Fibroblast of pulmonary artery (primary cell): ENCODE results near the gene ACO2.

Experiments
- DNase-seq: peaks from one replicate; pipeline ENCODE4 v3.0.0-alpha.2; 2010; ENCODE audit warnings: low read depth
- H3K4me3 ChIP-seq: replicated peaks from 2 replicates; pipeline ENCODE4 v1.5.1; 2011; ENCODE audit warnings: low read depth, mild to moderate bottlenecking, control low read depth, low read length, moderate library complexity
- TF ChIP-seq, protein P1 (sequence below): IDR thresholded peaks from 2 replicates; pipeline ENCODE4 v1.5.1; 2011; ENCODE audit warnings: mild to moderate bottlenecking, control low read depth, low read length, inconsistent platforms; ENCODE audit errors: missing control alignments

Gene ACO2

DNA sequence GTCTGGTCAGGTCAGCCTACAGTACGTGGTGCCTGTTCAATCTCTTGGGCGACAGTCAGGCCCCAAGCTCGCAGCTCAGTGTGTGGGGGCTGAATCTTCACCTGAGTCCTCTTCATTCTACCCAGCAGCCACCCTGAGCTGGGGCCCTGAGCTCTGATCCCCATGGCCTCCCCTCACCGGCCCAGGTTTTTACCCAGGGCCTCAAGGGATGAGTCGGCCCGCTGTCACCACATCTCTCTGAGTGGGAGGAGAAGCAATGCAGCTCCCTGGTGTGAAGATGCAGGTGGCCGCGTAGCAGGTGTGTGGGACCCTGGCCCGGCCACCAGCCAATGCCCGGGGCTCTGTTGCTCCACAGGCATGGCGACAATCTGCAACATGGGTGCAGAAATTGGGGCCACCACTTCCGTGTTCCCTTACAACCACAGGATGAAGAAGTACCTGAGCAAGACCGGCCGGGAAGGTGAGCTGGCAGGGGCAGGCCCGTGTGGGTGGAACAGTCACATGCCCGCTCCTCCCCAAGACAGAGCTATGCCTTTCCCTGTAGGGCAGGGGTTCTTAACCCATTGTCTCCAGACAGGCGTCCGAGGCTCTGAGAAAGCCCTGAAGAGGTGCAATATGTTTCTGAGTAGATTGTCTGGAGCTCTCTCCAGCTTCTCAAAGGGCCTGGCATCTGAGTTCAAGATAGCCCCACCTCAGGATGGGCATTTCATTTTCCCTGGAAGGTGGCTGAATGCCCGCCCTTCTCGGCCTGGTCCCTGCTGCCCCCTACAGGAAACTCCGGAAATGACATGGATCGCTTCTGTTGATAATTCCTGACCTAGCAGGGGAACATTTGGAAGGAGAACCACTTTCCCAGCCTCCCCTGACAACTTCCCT lies 48.5 kb downstream of the ACO2 start:
- no peak overlapping the region for H3K4me3 ChIP-seq
- peak; percentile 70 for DNase-seq
- TF ChIP-seq, protein P1, sequence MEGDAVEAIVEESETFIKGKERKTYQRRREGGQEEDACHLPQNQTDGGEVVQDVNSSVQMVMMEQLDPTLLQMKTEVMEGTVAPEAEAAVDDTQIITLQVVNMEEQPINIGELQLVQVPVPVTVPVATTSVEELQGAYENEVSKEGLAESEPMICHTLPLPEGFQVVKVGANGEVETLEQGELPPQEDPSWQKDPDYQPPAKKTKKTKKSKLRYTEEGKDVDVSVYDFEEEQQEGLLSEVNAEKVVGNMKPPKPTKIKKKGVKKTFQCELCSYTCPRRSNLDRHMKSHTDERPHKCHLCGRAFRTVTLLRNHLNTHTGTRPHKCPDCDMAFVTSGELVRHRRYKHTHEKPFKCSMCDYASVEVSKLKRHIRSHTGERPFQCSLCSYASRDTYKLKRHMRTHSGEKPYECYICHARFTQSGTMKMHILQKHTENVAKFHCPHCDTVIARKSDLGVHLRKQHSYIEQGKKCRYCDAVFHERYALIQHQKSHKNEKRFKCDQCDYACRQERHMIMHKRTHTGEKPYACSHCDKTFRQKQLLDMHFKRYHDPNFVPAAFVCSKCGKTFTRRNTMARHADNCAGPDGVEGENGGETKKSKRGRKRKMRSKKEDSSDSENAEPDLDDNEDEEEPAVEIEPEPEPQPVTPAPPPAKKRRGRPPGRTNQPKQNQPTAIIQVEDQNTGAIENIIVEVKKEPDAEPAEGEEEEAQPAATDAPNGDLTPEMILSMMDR = peak; percentile 88

DNA sequence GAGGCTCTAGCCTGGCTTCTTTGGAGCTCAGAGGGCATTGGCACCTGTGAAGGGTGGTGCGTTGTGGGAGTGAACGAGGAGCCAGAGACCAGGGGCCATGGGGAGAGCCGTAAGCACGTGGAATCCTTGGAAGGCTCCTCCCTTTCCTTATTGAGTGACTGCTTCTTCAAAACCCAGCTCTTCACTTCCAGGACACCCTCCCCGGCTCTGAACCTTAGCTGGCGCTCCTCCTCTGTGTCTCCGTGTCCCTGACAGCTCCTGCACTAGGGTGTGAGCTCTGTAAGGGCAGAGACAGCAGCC lies 49.1 kb downstream of the ACO2 start:
- no peak overlapping the region for H3K4me3 ChIP-seq
- TF ChIP-seq, protein P1 = no peak
- DNase-seq = no peak

DNA sequence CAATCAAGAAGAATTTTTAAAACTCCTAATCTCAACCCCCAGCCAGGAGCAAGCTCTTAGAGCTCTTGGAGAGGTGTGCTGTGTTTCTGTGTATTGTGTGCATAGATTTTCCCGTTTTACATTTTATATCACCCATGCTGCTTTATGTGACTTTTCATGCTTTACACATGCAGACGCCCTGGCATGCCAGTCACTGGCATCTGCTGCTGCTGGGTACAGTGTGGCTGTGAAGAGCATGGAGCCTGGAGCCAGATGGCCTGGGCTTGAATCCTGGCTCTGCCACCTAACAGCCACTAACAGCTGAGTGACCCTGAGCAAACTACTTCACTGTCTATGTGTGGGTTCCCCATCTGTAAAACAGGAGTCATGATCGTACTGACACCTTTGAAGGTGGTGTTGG lies 52.2 kb downstream of the ACO2 start:
- TF ChIP-seq, protein P1 = no peak
- no peak for DNase-seq
- no peak overlapping the region for H3K4me3 ChIP-seq

DNA sequence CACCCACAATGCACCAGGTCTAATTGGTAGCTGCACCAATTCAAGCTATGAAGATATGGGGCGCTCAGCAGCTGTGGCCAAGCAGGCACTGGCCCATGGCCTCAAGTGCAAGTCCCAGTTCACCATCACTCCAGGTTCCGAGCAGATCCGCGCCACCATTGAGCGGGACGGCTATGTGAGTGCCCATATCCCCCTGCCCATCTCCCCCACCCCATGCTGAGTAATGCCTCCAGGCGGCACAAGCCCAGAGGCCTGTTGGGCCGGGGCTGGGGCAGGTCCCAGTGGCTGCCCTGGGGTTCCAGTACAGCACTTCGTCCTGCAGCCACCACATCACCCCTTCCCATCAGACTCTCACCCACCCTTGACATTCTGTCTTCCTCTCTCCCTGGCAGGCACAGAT lies 53.9 kb downstream of the ACO2 start:
- TF ChIP-seq, protein P1 = no peak
- no peak for DNase-seq
- no peak overlapping the region for H3K4me3 ChIP-seq

DNA sequence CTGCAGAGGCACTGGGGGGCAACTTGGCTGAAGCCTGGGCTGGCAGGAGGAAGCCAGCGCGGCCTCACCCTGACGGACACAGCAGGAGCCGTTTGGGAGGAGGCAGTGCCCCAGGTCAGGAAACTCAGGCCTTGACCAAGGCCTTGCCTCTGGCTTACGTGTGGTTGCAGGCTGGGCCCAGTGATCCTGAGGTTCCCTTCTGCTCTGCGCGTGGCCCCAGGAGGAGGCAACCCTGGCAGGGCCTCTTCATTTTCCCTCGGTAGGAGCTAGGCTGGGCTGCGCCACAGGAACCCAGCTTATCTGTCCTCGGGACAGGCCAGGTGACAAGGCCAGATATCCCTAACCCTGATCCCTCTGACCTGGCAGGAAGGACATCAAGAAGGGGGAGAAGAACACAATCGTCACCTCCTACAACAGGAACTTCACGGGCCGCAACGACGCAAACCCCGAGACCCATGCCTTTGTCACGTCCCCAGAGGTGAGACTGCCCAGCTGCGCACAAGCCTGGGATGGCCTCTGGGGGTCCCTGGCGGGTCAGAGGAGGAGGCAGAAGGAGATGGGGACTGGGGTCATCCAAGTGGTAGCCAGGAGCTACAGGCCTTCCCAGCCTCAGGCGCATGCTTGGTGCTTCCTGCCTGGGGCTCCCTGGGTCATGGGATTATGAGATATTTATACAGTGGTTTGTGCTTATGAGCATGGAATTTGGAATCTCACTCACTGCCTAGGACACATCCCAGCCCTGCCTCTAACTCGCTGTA lies 54.7 kb downstream of the ACO2 start:
- DNase-seq = peak; percentile 29
- H3K4me3 ChIP-seq = no peak overlapping the region
- TF ChIP-seq, protein P1 = no peak

DNA sequence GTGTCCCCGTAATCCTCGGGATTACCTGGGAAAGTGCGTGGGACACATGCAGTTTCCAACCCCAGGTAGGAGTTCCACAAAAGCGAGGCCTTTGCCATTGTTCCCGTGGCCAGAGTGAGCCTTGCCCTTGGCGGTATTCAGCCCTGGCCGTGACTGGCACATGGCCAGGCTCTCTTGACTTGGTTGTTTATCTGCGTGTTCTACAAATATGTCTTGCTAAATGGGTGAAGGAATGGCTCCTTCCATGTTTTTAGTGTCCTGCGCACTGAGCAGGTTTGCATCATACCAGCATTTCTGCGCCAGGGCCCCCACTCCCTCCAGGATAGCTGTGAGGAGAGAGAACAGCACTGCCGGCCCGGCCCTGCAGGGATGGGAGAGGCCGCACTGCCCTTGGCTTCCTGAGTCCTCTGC lies 55.3 kb downstream of the ACO2 start:
- no peak for DNase-seq
- TF ChIP-seq, protein P1 = no peak
- no peak overlapping the region for H3K4me3 ChIP-seq
